Measurements from ENCODE around the gene HADHB. TPM values are rescaled to one million over a fixed set of nuclear protein-coding genes. Genes with fewer than 3 reads are reported as not detected.

HADHB gene
- total RNA-seq, 1 experiment from 2014 or later, result 72.7 TPM

GRCh38 chr2:26241928-26242436 lies 2.8 kb upstream of the HADHB start:
- intact Hi-C loops (cut with micrococcal nuclease; ENCODE audit: unreplicated experiment), result loop anchor here (5.0 to 10.0 kb wide), 3 partner anchors 55 to 333 kb away; no protein-coding TSS in a partner anchor
- TF ChIP-seq CTCF (conservative IDR thresholded peaks at IDR 0.05) (no peak), EZH2 (IDR thresholded peaks at IDR 0.05; ENCODE audit: low read depth) (no peak)
- Histone ChIP-seq H3F3A (ENCODE audit: insufficient read depth, low read depth) (peaks cover 24% of the 10 kb centered on the region), H3K36me3 (ENCODE audit: low read depth) (peaks cover 11% of the 10 kb centered on the region), H3K4me2 (peak overlapping the region; percentile 87), H3K79me2 (ENCODE audit: low read depth) (peaks cover 86% of the 10 kb centered on the region), H4K20me1 (ENCODE audit: insufficient read depth) (peaks cover 12% of the 10 kb centered on the region), H3K9me2 (ENCODE audit: insufficient read depth) (no peaks in the 10 kb centered on the region), H3K27me3 (ENCODE audit: insufficient read depth, low read depth) (no peaks in the 10 kb centered on the region), H3K4me1 (replicated peaks; ENCODE audit: insufficient read depth) (peaks cover 39% of the 10 kb centered on the region), H2AFZ (peak overlapping the region; percentile 97), H3K9me3 (ENCODE audit: insufficient read depth, low read depth) (no peaks in the 10 kb centered on the region), H3K27ac (0 out of 2 replicates have a peak overlapping the region, but pooled peaks have one; percentile 62), H3K4me3 (peak overlapping the region; percentile 95)
- no peak for DNase-seq
- CTCF ChIA-PET, result no interaction called here
- no TSS peak for BruUV-seq (replicated peaks)
- POLR2A ChIA-PET (ENCODE audit: unreplicated experiment), result no interaction called here

- H3K36me3 ChIP-seq (ENCODE audit: low read depth), result no peaks in the 10 kb centered on the region
- H3K27me3 ChIP-seq (ENCODE audit: insufficient read depth, low read depth), result no peaks in the 10 kb centered on the region
- peak overlapping the region; percentile 97 for H2AFZ ChIP-seq
- peaks cover 15% of the 10 kb centered on the region for H4K20me1 ChIP-seq (ENCODE audit: insufficient read depth)
- H3F3A ChIP-seq (ENCODE audit: insufficient read depth, low read depth), result peaks cover 24% of the 10 kb centered on the region
- H3K4me2 ChIP-seq, result peak overlapping the region; percentile 87
- POLR2A ChIA-PET (ENCODE audit: unreplicated experiment), result interaction anchor here (0.6 to 0.7 kb wide), 2 partner anchors 292 to 297 kb away, joined by 4 to 8 read pairs; no protein-coding TSS in a partner anchor
- no peak for DNase-seq
- peak overlapping the region; percentile 75 for H3K27ac ChIP-seq
- intact Hi-C loops (cut with micrococcal nuclease; ENCODE audit: unreplicated experiment), result loop anchor here (5.0 to 10.0 kb wide), 3 partner anchors 54 to 331 kb away; no protein-coding TSS in a partner anchor
- H3K4me1 ChIP-seq (replicated peaks; ENCODE audit: insufficient read depth), result peaks cover 41% of the 10 kb centered on the region
- H3K9me2 ChIP-seq (ENCODE audit: insufficient read depth), result no peaks in the 10 kb centered on the region
- no peaks in the 10 kb centered on the region for H3K9me3 ChIP-seq (ENCODE audit: insufficient read depth, low read depth)
- TSS peak; percentile 68 for BruUV-seq (replicated peaks)
- TF ChIP-seq CTCF (conservative IDR thresholded peaks at IDR 0.05) (no peak), EZH2 (IDR thresholded peaks at IDR 0.05; ENCODE audit: low read depth) (no peak)
- peak overlapping the region; percentile 95 for H3K4me3 ChIP-seq
- peaks cover 96% of the 10 kb centered on the region for H3K79me2 ChIP-seq (ENCODE audit: low read depth)
- CTCF ChIA-PET, result interaction anchor here (0.6 kb wide), 1 partner anchor 74 kb away, joined by 4 read pairs; no protein-coding TSS in a partner anchor
These were observed 1.1 kb upstream of the HADHB start for GRCh38 chr2:26243470-26244308.

- TSS peak; percentile 67 for BruUV-seq (replicated peaks)
- POLR2A ChIA-PET (ENCODE audit: unreplicated experiment), result interaction anchor here (0.5 to 0.7 kb wide), 3 partner anchors 37 to 206 kb away, joined by 3 to 16 read pairs (median 6); no protein-coding TSS in a partner anchor
- Histone ChIP-seq H2AFZ (peak overlapping the region; percentile 97), H3K4me2 (peak overlapping the region; percentile 87), H3K9me2 (ENCODE audit: insufficient read depth) (no peaks in the 10 kb centered on the region), H3K36me3 (ENCODE audit: low read depth) (no peaks in the 10 kb centered on the region), H3K79me2 (ENCODE audit: low read depth) (peaks cover 96% of the 10 kb centered on the region), H4K20me1 (ENCODE audit: insufficient read depth) (peaks cover 11% of the 10 kb centered on the region), H3K4me3 (peak overlapping the region; percentile 95), H3K27me3 (ENCODE audit: insufficient read depth, low read depth) (no peaks in the 10 kb centered on the region), H3K4me1 (replicated peaks; ENCODE audit: insufficient read depth) (peaks cover 38% of the 10 kb centered on the region), H3K27ac (peak overlapping the region; percentile 75), H3K9me3 (ENCODE audit: insufficient read depth, low read depth) (no peaks in the 10 kb centered on the region), H3F3A (ENCODE audit: insufficient read depth, low read depth) (peaks cover 24% of the 10 kb centered on the region)
- DNase-seq, result peak; percentile 28 to 43
- TF ChIP-seq EZH2 (IDR thresholded peaks at IDR 0.05; ENCODE audit: low read depth) (no peak), CTCF (conservative IDR thresholded peaks at IDR 0.05) (no peak)
- intact Hi-C loops (cut with micrococcal nuclease; ENCODE audit: unreplicated experiment), result loop anchor here (1.0 to 10.0 kb wide), 2 partner anchors 85 to 330 kb away; no protein-coding TSS in a partner anchor
- CTCF ChIA-PET, result no interaction called here
These were observed 543 bp downstream of the HADHB start for GRCh38 chr2:26245231-26245732.
